ENCODE results near the gene GSTM3. TPM values are rescaled to one million over a fixed set of nuclear protein-coding genes. Genes with fewer than 3 reads are reported as not detected.
A peak's percentile ranks its signal among the peaks of the same experiment; 100 is the strongest.

Gene GSTM3
- total RNA-seq, 1 experiment from 2014 or later: 10.6 TPM

DNA sequence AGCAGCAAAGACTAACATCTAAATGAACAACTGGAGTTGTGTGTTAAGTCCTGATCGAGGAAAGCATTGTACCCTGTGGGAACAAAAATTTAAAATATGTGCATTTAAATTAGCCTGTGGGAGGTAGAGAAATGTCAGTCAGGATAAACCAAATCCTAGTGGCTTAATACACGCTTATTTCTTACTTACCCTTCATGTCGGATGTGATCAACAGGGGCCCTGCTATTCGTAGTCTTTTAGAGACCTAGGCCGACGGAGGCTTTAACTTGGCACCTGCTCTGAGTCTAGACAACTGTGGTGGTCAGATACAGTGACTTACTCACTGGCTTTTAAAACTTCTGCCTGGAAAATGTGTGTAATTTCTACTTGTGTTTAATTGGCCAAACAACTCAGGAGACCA is 10.2 kb downstream of the GSTM3 start:
- H3K27ac Mint-ChIP-seq (ENCODE audit: unreplicated experiment): peak overlapping the region; percentile 80
- no peak for DNase-seq
- peak overlapping the region; percentile 21 for H3K4me3 Mint-ChIP-seq (ENCODE audit: unreplicated experiment)
- intact Hi-C loops (cut with micrococcal nuclease; ENCODE audit: unreplicated experiment): loop anchor here (5.0 kb wide), 1 partner anchor 42 kb away; no protein-coding TSS in a partner anchor
- H3K4me1 ChIP-seq: peaks cover 34% of the 10 kb centered on the region
- H3K36me3 ChIP-seq (ENCODE audit: control insufficient read depth, insufficient read depth, low read length): no peaks in the 10 kb centered on the region
- no TSS peak for BruUV-seq (replicated peaks)
- TF ChIP-seq, protein P1, sequence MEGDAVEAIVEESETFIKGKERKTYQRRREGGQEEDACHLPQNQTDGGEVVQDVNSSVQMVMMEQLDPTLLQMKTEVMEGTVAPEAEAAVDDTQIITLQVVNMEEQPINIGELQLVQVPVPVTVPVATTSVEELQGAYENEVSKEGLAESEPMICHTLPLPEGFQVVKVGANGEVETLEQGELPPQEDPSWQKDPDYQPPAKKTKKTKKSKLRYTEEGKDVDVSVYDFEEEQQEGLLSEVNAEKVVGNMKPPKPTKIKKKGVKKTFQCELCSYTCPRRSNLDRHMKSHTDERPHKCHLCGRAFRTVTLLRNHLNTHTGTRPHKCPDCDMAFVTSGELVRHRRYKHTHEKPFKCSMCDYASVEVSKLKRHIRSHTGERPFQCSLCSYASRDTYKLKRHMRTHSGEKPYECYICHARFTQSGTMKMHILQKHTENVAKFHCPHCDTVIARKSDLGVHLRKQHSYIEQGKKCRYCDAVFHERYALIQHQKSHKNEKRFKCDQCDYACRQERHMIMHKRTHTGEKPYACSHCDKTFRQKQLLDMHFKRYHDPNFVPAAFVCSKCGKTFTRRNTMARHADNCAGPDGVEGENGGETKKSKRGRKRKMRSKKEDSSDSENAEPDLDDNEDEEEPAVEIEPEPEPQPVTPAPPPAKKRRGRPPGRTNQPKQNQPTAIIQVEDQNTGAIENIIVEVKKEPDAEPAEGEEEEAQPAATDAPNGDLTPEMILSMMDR (IDR thresholded peaks at IDR 0.05; ENCODE audit: insufficient read depth in 1 of 2, low read depth in 1 of 2, low read length in 1 of 2, severe bottlenecking in 1 of 2, unreplicated experiment in 1 of 2): no peak
- ChIA-PET POLR2A (no interaction called here), CTCF (no interaction called here)
- H3K27me3 ChIP-seq (replicated peaks; ENCODE audit: control insufficient read depth, insufficient read depth, low read length): no peaks in the 10 kb centered on the region
- no peaks in the 10 kb centered on the region for H3K9me3 ChIP-seq
- no peaks in the 10 kb centered on the region for H3K27me3 Mint-ChIP-seq (ENCODE audit: insufficient read depth, unreplicated experiment)
- peaks cover 17% of the 10 kb centered on the region for H3K36me3 Mint-ChIP-seq (ENCODE audit: insufficient read depth, unreplicated experiment)
- H3K9me3 Mint-ChIP-seq (ENCODE audit: unreplicated experiment): peaks cover 18% of the 10 kb centered on the region
- H3K4me3 ChIP-seq (ENCODE audit: low read depth, low read length): no peak overlapping the region
- H3K4me1 Mint-ChIP-seq (ENCODE audit: low read depth, unreplicated experiment): peaks cover 15% of the 10 kb centered on the region

DNA sequence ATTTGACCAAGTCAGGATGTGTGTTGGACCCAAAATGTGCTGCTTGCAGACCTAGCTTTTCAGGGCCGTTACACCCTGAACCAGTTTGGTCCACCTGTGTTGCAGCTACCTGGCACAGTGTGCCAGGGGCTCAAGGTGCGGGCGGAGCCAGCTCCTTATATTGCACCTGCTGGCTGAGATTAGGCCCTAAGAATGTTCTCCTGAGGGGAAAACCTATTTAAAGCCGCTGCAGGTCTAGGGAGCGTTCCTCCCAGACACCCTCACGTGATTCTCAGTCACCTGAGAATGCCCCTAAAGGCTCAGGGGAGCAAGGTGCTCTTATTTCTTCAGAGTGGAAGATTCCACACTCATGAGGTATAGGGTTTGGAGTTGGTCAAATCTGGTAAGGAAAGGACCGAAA is 12.0 kb downstream of the GSTM3 start:
- TF ChIP-seq, protein P1 (IDR thresholded peaks at IDR 0.05; ENCODE audit: insufficient read depth in 1 of 2, low read depth in 1 of 2, low read length in 1 of 2, severe bottlenecking in 1 of 2, unreplicated experiment in 1 of 2): no peak
- Histone ChIP-seq H3K36me3 (ENCODE audit: control insufficient read depth, insufficient read depth, low read length) (no peaks in the 10 kb centered on the region), H3K4me1 (peaks cover 32% of the 10 kb centered on the region), H3K4me3 (ENCODE audit: low read depth, low read length) (no peak overlapping the region), H3K27me3 (replicated peaks; ENCODE audit: control insufficient read depth, insufficient read depth, low read length) (no peaks in the 10 kb centered on the region), H3K9me3 (no peaks in the 10 kb centered on the region)
- POLR2A ChIA-PET: no interaction called here
- intact Hi-C loops (cut with micrococcal nuclease; ENCODE audit: unreplicated experiment): no loop called here
- no TSS peak for BruUV-seq (replicated peaks)
- peaks cover 15% of the 10 kb centered on the region for H3K4me1 Mint-ChIP-seq (ENCODE audit: low read depth, unreplicated experiment)
- no peak overlapping the region for H3K27ac Mint-ChIP-seq (ENCODE audit: unreplicated experiment)
- no peaks in the 10 kb centered on the region for H3K27me3 Mint-ChIP-seq (ENCODE audit: insufficient read depth, unreplicated experiment)
- CTCF ChIA-PET: interaction anchor here (0.6 kb wide), 1 partner anchor 61 kb away, joined by 3 read pairs; no protein-coding TSS in a partner anchor
- no peak overlapping the region for H3K4me3 Mint-ChIP-seq (ENCODE audit: unreplicated experiment)
- no peak for DNase-seq
- H3K9me3 Mint-ChIP-seq (ENCODE audit: unreplicated experiment): peaks cover 18% of the 10 kb centered on the region
- peaks cover 6% of the 10 kb centered on the region for H3K36me3 Mint-ChIP-seq (ENCODE audit: insufficient read depth, unreplicated experiment)

DNA sequence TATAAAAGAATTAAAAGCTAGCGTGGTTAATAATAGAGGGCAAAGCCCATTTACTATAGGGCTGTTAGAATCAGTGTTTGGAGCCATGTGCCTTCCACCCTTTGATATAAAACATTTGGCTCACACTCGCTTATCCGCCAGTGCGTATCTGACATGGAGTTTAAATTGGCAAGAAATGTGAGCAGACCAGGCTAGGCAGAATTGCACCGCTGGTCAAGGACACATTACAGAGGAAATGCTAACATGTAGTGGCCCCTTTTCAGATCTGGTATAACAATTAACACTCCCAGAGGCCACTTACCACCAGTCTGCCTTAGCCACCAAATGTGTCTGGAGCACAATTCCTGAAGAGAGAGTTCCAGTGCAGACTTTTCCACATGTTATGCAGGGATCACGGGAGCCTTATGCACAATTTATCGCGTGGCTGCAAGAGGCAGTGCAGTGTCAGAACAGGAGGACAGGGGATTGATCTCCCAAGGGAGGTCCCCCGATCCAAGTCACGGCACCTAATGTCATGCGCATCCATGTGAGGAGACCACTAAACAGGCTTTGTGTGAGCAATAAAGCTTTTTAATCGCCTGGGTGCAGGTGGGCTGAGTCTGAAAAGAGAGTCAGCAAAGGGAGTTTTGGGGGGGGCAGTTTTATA is 14.0 kb downstream of the GSTM3 start:
- no TSS peak for BruUV-seq (replicated peaks)
- intact Hi-C loops (cut with micrococcal nuclease; ENCODE audit: unreplicated experiment): no loop called here
- H3K4me3 ChIP-seq (ENCODE audit: low read depth, low read length): no peak overlapping the region
- no peak overlapping the region for H3K4me3 Mint-ChIP-seq (ENCODE audit: unreplicated experiment)
- peaks cover 9% of the 10 kb centered on the region for H3K9me3 Mint-ChIP-seq (ENCODE audit: unreplicated experiment)
- peaks cover 26% of the 10 kb centered on the region for H3K4me1 ChIP-seq
- TF ChIP-seq, protein P1 (IDR thresholded peaks at IDR 0.05; ENCODE audit: insufficient read depth in 1 of 2, low read depth in 1 of 2, low read length in 1 of 2, severe bottlenecking in 1 of 2, unreplicated experiment in 1 of 2): no peak
- no peaks in the 10 kb centered on the region for H3K27me3 ChIP-seq (replicated peaks; ENCODE audit: control insufficient read depth, insufficient read depth, low read length)
- no peaks in the 10 kb centered on the region for H3K27me3 Mint-ChIP-seq (ENCODE audit: insufficient read depth, unreplicated experiment)
- no peaks in the 10 kb centered on the region for H3K9me3 ChIP-seq
- no peak overlapping the region for H3K27ac Mint-ChIP-seq (ENCODE audit: unreplicated experiment)
- POLR2A ChIA-PET: no interaction called here
- H3K36me3 ChIP-seq (ENCODE audit: control insufficient read depth, insufficient read depth, low read length): no peaks in the 10 kb centered on the region
- no peaks in the 10 kb centered on the region for H3K4me1 Mint-ChIP-seq (ENCODE audit: low read depth, unreplicated experiment)
- no peaks in the 10 kb centered on the region for H3K36me3 Mint-ChIP-seq (ENCODE audit: insufficient read depth, unreplicated experiment)
- CTCF ChIA-PET: no interaction called here
- no peak for DNase-seq
